SIG-M5 treated with dmso at 0.1 percent for 504 hours (cell line): Measurements from ENCODE around the gene RFTN1.

ENCODE experiments used
- DNase-seq: peaks from one replicate; lab custom pipeline; 2025; ENCODE audit not compliant: unreplicated experiment; lab: John Stamatoyannopoulos, UW

The RFTN1 gene

DNA sequence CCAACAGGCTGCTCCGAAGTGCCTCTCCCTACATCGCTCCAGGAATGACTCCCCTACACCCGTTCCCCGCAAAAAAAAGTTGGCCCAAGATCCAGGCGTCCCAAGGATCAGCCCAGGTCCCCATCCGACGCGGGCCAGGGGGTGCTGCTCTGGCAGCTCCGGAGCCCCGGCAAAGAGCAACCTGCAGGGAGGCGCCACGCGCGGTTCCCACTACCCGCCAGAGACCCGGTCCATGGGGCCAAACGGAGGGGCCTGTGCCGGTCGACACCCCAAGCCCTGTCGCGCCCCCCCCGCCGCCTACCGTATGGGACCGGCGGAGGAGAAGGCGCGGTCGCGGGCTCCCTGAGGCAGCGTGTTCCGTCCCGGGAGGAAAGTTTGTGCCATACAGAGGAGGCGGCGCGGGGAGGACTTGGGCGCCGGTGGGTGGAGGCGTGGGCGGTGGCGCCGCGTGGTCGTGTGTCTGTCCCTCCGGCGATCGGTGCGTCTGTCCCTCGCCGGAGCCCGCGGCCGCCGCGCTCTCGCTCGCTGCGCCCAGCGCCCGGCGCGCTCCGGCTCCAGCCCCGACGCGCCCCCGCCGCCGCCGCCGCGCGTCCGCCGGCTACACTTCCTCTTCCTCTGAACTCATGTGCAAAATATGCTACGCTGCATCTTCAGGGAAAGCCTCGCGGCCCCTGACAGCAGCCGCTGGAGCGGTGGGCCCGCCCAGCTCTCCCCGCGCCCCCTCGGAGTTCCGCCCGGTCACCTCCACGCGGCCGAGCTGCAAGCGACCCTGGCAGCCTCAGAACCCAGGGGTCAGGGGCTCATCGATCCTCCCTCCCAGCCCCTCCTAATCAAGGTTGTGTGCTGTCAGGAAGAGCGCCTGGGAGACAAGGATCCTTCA lies at the start of gene RFTN1:
Gene RFTN1, minus strand, starts transcription at position 559 of the 880 bp plus-strand sequence. CDS start 19,830 bp downstream, outside the sequence.
- peak; percentile 72 for DNase-seq

- DNase-seq = no peak
These were observed 46.3 kb upstream of the RFTN1 start for GRCh38 chr3:16559653-16560365.

GRCh38 chr3:16554126-16554525 lies 40.6 kb upstream of the RFTN1 start:
- DNase-seq = no peak

- DNase-seq = no peak
These were observed 39.3 kb upstream of the RFTN1 start for GRCh38 chr3:16552757-16553156.

GRCh38 chr3:16551342-16551976 lies 38.0 kb upstream of the RFTN1 start:
- no peak for DNase-seq

DNA sequence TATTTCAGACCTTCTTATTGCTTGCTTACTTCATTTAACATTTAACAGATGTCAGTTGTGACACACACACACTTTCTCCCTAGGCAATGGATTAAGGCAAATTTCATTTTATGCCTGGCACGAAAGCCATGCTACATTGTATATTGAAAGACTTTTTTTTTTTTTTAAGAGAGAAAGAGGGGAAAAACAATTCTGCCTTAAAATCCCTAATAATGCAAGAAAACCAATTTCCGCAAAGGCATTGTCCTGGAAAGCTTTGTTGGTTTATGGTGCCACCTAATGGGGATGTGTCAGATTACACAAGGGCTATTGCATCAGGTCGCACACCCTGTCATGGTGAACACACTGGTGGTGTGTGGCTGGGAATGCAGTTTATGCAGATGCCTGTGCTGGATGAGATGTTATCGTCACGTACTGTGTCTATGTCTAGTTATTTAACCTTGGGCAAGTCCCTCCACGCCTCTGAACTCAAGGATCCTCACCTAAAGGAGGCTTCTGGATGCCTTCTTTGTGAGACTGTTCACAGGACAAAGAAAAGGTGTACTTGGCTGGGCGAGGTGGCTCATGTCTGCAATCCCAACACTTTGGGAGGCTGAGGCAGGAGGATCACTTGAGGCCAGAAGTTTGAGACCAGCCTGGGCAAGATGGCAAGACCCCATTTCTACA lies 37.3 kb upstream of the RFTN1 start:
- DNase-seq = peak; percentile 87

GRCh38 chr3:16550305-16550675 lies 36.8 kb upstream of the RFTN1 start:
- no peak for DNase-seq

DNA sequence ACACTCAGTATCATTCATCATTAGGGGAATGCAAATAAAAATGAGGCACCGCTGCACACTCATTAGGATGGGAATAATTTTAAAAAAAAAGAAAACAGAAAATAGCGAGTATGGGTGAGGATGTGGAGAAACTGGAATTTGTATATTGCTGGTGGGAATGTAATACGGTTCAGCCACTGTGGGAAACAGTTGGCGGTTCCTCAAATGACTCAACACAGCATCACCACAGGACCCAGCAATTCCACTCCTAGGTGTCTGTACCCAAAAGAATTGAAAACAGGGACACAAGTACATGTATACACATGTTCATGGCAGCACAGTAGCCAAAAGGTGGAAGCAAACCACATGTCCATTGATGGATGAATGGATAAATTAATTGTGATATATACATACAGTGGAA lies 35.2 kb upstream of the RFTN1 start:
- no peak for DNase-seq

DNA sequence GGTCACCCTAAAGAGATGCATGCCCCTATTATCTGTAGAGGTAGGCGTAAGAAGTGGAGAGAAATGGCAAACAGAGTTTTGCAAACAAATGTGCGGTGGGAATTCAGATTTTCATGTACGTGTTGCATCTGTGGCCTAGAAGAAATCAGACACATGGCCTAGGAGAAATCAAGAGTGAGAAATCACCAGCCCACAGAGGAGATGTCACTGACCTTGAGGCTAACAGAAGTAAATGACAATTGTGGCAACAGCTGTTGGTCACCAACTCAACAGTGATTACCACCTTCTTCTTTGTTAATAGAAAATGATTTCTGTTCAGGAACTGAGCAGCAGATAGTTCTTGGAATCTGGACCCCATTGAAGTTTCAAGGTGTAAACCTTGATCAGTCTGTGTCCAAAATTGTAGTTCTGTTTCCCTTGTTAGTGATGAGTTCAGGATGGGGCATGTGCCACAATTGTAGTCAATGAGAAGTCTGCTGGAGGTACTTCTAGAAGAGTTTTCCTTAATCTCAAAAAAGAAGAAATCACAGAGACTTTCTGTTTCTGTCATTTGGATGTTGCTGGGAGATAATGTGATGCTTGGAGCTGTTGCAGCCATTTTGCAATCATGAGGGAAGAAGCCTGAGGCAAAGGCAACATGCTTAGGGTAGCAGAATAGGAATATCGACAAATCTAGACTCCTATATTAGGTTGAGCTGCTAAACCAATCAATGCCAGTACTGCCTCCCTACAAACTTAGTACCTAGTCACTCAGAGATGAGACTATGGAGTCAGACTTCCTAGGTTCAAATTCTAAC lies 34.3 kb upstream of the RFTN1 start:
- DNase-seq = no peak

DNA sequence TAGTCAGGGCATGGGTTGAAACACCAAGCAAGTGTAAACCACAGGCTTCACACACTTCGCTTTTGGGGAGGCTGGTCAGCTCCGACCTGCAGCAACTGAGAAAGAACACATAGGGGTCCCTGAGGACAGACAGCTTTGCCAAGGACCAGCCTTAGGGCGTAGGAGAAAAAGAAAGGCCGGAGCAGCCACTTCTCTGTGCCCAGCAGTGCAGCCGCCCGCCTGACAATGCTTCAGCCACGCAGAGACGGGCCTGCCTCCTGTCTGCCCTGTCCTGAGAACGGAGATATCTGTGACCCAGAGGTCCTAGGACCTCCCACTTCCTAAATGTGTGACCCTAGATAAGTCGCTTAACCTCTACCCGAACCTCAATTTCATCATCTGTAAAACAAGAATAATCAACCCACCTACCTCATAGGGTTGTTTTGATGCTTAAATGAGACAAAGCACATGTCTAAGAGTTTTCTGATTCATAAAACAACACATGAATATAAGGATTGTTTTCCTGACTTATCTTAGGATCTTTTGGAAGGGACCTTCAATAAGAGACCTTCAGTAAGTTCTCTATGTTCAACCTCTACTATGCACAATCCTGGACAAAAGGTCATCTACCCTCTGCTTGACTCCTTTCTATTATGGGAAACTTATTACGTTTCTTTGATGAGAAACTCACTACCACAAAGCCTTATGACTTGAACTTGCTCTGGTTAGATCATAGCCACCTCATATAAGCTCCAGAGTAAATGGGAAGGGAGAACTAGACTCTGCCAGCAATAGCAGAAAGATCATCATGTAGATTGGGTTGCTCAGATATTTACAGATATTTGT lies 32.9 kb upstream of the RFTN1 start:
- no peak for DNase-seq

DNA sequence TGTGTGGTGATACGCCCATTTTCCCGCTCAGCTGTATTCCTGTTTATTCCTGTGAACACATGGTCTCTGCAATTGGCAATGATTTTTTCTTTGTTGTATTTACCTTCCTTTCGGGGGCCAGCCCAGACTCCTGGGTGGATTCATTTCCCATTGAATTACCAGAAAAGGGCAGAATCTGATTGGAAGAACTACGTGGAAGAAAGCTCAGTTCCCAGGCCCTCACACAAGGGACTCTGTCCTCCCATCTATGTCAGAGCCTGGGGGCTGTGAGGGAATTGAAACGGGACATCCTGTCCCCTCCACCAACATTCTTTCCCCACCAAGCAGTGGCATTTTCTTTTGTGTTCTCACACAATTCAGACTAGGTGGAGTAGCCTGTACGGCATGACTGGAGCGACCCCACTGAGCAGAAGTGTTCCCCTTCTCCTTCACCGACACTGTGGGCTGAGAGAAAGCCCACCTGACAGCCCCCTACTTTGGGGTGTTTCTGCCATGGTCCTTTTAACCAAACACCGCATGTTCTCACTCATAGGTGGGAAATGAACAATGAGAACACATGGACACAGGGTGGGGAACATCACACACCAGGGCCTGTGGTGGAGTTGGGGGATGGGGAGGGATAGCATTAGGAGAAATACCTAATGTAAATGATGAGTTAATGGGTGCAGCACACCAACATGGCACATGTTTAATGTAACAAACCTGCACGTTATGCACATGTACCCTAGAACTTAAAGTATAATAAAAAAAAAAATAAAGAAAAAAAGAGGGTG lies 32.1 kb upstream of the RFTN1 start:
- DNase-seq = no peak

GRCh38 chr3:16543242-16543864 lies 29.9 kb upstream of the RFTN1 start:
- DNase-seq = no peak

DNA sequence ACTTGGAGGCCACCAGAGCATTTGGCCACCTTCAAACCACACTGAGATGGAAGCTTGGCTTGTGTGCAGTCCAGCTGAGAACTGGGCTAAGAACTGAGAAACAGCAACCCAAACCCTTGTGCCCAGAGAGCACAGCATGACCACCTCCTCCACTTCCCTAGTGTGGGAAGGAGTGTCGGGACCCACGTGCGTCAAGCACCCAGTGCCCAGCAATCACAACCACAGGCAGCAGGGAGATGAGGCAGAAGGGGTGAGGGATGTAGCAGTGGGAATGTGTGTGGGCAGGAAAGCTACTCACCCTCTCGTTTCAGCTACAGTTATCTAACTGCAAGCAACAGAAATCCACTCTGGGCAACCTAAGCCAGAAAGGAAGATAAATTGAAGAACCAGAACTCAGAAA lies 25.0 kb upstream of the RFTN1 start:
- no peak for DNase-seq

GRCh38 chr3:16536996-16537395 lies 23.5 kb upstream of the RFTN1 start:
- no peak for DNase-seq

GRCh38 chr3:16536344-16536663 lies 22.8 kb upstream of the RFTN1 start:
- DNase-seq = no peak

- DNase-seq = no peak
These were observed 21.3 kb upstream of the RFTN1 start for GRCh38 chr3:16534640-16535262.

DNA sequence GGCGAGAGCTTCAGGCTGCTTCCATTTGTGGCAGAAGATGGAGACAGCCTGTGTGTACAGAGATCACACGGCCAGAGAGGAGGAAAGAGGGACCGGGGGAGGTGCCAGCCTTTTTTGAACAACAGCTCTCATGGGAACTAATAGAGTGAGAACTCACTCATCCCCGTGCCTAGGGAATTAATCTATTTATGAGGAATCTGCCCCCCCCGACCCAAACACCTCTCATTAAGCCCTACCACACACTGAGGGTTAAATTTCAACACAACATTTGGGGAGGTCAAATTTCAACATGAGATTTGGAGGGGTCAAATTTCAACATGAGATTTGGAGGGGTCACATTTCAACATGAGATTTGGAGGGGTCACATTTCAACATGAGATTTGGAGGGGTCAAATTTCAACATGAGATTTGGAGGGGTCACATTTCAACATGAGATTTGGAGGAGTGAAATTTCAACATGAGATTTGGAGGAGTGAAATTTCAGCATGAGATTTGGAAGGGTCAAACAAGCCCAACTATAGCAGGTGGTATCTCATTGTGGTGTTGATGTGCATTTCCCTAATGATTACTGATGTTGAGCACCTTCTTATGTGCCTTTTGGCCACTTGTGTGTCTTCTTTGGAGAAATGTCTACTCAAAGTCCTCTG lies 20.6 kb upstream of the RFTN1 start:
- no peak for DNase-seq

GRCh38 chr3:16529264-16529663 lies 15.8 kb upstream of the RFTN1 start:
- no peak for DNase-seq
